Mesodermal cell (in vitro differentiated cells): Measurements from ENCODE around the gene ATP2B1.

ENCODE experiments used
- H3K27ac ChIP-seq: 2 replicates; pipeline ENCODE4 v1.7.0; 2013; ENCODE audit warnings: mild to moderate bottlenecking, low read depth, low read length, moderate library complexity; ENCODE audit not compliant: severe bottlenecking
- H3K36me3 ChIP-seq: 2 replicates; pipeline ENCODE4 v1.7.1; 2013; ENCODE audit warnings: mild to moderate bottlenecking, low read length, moderate library complexity; ENCODE audit not compliant: control insufficient read depth, insufficient read depth
- H3K4me1 ChIP-seq: one replicate; pipeline ENCODE4 v1.7.1; 2013; ENCODE audit warnings: mild to moderate bottlenecking, low read length; ENCODE audit not compliant: insufficient read depth, control insufficient read depth, poor library complexity, severe bottlenecking
- H3K4me3 ChIP-seq: 2 replicates; pipeline ENCODE4 v1.7.0; 2013; ENCODE audit warnings: low read length, control low read depth, mild to moderate bottlenecking; ENCODE audit not compliant: insufficient read depth, poor library complexity, severe bottlenecking; ENCODE audit errors: extremely low read depth
- H3K9me3 ChIP-seq: 2 replicates; pipeline ENCODE4 v1.7.1; 2013; ENCODE audit warnings: mild to moderate bottlenecking, low read length, moderate library complexity; ENCODE audit not compliant: control insufficient read depth
- WGBS, 2 experiments: methylation state at CpG; one replicate each; pipeline ENCODE4 v1.1.5; 2013; ENCODE audit warnings: missing lambda C conversion rate in 2 of 2; ENCODE audit not compliant: insufficient coverage in 2 of 2; 5-methylcytosine and 5-hydroxymethylcytosine counted together

The ATP2B1 gene

GRCh38 chr12:89567691-89568239, 140.9 kb downstream of the ATP2B1 start:
- no peaks in the 10 kb centered on the region for H3K36me3 ChIP-seq

DNA sequence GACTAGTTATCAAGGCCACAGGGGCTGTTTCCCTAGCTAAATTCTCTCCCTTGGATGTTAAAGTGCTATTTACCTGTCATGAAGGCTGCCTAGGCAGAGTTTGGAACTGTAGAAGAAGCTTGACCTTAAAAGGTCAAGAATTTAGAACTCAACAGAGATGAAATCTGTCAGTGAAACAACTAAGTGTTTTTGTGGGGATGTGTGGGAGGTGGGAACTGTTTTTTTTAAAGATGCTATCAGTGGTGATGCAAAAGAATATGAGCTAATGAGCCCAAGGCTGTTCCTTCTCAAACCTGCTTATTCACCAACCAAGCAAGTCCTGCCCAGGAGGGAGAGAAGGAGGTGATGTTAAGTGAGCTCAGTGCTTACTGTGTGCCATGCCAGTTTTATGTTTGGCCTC, 142.0 kb downstream of the ATP2B1 start:
- H3K4me1 ChIP-seq, result peaks cover 7% of the 10 kb centered on the region
- no peak overlapping the region for H3K4me3 ChIP-seq
- H3K27ac ChIP-seq, result peak overlapping the region; percentile 66
- H3K9me3 ChIP-seq, result no peaks in the 10 kb centered on the region
- H3K36me3 ChIP-seq, result no peaks in the 10 kb centered on the region

More at GRCh38 chr12:89567691-89568239, 140.9 kb downstream of the ATP2B1 start:
- Histone ChIP-seq H3K27ac (no peak overlapping the region), H3K4me3 (no peak overlapping the region), H3K9me3 (no peaks in the 10 kb centered on the region), H3K4me1 (peaks cover 7% of the 10 kb centered on the region)
- 90 to 100% methylated on average over 1 of the region's 3 CpGs for WGBS, 2 experiments

- Histone ChIP-seq H3K27ac (no peak overlapping the region), H3K4me1 (peaks cover 7% of the 10 kb centered on the region), H3K4me3 (no peak overlapping the region), H3K9me3 (no peaks in the 10 kb centered on the region), H3K36me3 (no peaks in the 10 kb centered on the region)
Measured at GRCh38 chr12:89565002-89565401, 143.6 kb downstream of the ATP2B1 start.

GRCh38 chr12:89559753-89560152, 148.9 kb downstream of the ATP2B1 start:
- Histone ChIP-seq H3K36me3 (no peaks in the 10 kb centered on the region), H3K4me1 (no peaks in the 10 kb centered on the region), H3K4me3 (no peak overlapping the region), H3K9me3 (peaks cover 4% of the 10 kb centered on the region), H3K27ac (no peak overlapping the region)
- 90 to 92% methylated on average over 9 to 10 of the region's 10 CpGs for WGBS, 2 experiments

DNA sequence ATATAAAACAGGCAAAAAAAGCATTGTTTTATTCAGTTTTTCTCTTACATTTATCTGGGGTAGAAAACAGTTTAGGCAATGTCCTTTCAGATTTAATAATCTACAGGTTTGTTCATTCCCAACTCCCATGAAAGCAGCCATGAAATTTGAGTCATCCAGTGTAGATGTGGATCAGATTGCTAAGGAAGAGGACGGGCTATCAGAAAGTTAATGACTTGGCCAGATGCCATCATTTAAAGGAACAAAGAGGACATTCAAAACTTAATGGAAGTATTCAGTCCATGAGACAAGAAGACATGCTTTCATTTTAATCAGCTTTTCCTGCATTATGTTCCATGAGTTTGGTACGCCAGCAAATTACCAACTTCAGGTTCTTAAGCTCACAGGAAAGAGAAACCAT, 151.7 kb downstream of the ATP2B1 start:
- Histone ChIP-seq H3K27ac (peak overlapping the region; percentile 17), H3K36me3 (no peaks in the 10 kb centered on the region), H3K4me3 (no peak overlapping the region), H3K4me1 (no peaks in the 10 kb centered on the region), H3K9me3 (peaks cover 4% of the 10 kb centered on the region)
- WGBS, 2 experiments, result 88 to 93% methylated on average over 2 of the region's 2 CpGs

GRCh38 chr12:89552376-89552775, 156.3 kb downstream of the ATP2B1 start:
- 63% methylated on average over 1 of the region's 1 CpG; no CpG with 5 or more reads in 1 of the 2 experiments for WGBS, 2 experiments
- Histone ChIP-seq H3K4me1 (peaks cover 1% of the 10 kb centered on the region), H3K27ac (no peak overlapping the region), H3K4me3 (no peak overlapping the region), H3K9me3 (peaks cover 4% of the 10 kb centered on the region), H3K36me3 (no peaks in the 10 kb centered on the region)

- no peaks in the 10 kb centered on the region for H3K36me3 ChIP-seq
- no peak overlapping the region for H3K27ac ChIP-seq
- peaks cover 8% of the 10 kb centered on the region for H3K4me1 ChIP-seq
- H3K4me3 ChIP-seq, result no peak overlapping the region
- WGBS, 2 experiments, result no CpG with 5 or more reads among the region's 2 CpGs
- H3K9me3 ChIP-seq, result peaks cover 4% of the 10 kb centered on the region
Measured at GRCh38 chr12:89551747-89552146, 156.9 kb downstream of the ATP2B1 start.

- H3K27ac ChIP-seq, result no peak overlapping the region
- H3K4me1 ChIP-seq, result peaks cover 16% of the 10 kb centered on the region
- no peaks in the 10 kb centered on the region for H3K36me3 ChIP-seq
- H3K4me3 ChIP-seq, result no peak overlapping the region
- H3K9me3 ChIP-seq, result no peaks in the 10 kb centered on the region
- WGBS, 2 experiments, result 50 to 63% methylated on average over 1 to 3 of the region's 4 CpGs
Measured at GRCh38 chr12:89547101-89547500, 161.5 kb downstream of the ATP2B1 start.

DNA sequence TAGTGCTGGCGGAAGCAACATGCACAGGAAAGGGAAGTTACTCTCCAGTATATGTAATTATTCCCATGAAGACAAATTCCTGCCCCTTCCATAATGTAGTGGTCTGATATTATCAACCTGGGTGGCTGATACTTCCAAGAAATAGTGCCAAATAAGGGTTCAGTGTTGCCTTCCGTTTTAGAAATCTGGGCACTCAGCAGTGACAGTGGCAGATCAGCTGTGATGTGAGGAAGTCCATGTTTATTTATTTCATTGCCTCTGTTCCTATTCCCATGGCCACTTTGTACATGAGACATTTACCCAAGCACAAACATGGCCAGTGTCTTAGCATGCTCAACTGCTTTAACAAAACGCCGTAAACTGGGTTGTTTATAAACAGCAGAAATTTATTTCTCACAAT, 162.5 kb downstream of the ATP2B1 start:
- H3K36me3 ChIP-seq, result no peaks in the 10 kb centered on the region
- H3K4me1 ChIP-seq, result peaks cover 16% of the 10 kb centered on the region
- H3K4me3 ChIP-seq, result no peak overlapping the region
- no peak overlapping the region for H3K27ac ChIP-seq
- WGBS, 2 experiments, result 90 to 100% methylated on average over 1 to 3 of the region's 4 CpGs
- no peaks in the 10 kb centered on the region for H3K9me3 ChIP-seq

- 70 to 78% methylated on average over 4 to 5 of the region's 6 CpGs for WGBS, 2 experiments
- Histone ChIP-seq H3K27ac (peak overlapping the region; percentile 43), H3K9me3 (no peaks in the 10 kb centered on the region), H3K4me3 (no peak overlapping the region), H3K4me1 (peaks cover 16% of the 10 kb centered on the region), H3K36me3 (no peaks in the 10 kb centered on the region)
Measured at GRCh38 chr12:89544681-89545184, 163.9 kb downstream of the ATP2B1 start.

GRCh38 chr12:89544022-89544421, 164.6 kb downstream of the ATP2B1 start:
- 86% methylated on average over 1 of the region's 1 CpG; no CpG with 5 or more reads in 1 of the 2 experiments for WGBS, 2 experiments
- Histone ChIP-seq H3K4me3 (no peak overlapping the region), H3K36me3 (no peaks in the 10 kb centered on the region), H3K27ac (no peak overlapping the region), H3K4me1 (peaks cover 16% of the 10 kb centered on the region), H3K9me3 (no peaks in the 10 kb centered on the region)
